B cell (primary cell): ENCODE measurements around the gene MKRN1. TPM values are rescaled to one million over a fixed set of nuclear protein-coding genes. Genes with fewer than 3 reads are reported as not detected.

Source experiments
- ATAC-seq: fragments of 200-7000 bp; cut with Tn5 transposase; one replicate; pipeline ENCODE4 v1.10.0; 2021; ENCODE audit warnings: low read depth, mild to moderate bottlenecking, moderate number of reproducible peaks, moderate library complexity
- CTCF ChIA-PET: fragments of 350-600 bp; sonication (Branson Sonifier 250); formaldehyde crosslinking; loops from one replicate; lab custom pipeline; 2021; ENCODE audit warnings: antibody characterized with exemption, inconsistent platforms; lab: Charles Lee
- POLR2A ChIA-PET: fragments of 350-600 bp; sonication (Branson Sonifier 250); formaldehyde crosslinking; loops from one replicate; lab custom pipeline; 2021; ENCODE audit warnings: antibody characterized with exemption; lab: Charles Lee
- DNase-seq: peaks from one replicate; pipeline ENCODE4 v3.0.0; 2013
- H2AFZ ChIP-seq: 2 replicates; pipeline ENCODE4 v1.6.1; 2012; ENCODE audit warnings: mild to moderate bottlenecking, low read depth, low read length; ENCODE audit not compliant: insufficient read depth, poor library complexity, severe bottlenecking
- H3K27ac ChIP-seq, 2 donors: 1 replicate in 1 of 2; 2 replicates in 1 of 2; pipeline ENCODE4 v1.5.1; 2012 to 2013; ENCODE audit warnings: low read length in 2 of 2, mild to moderate bottlenecking in 2 of 2, moderate library complexity in 1 of 2
- H3K27me3 ChIP-seq, 4 experiments: fragments of 200-600 bp in 1 of 4; sonication (generic) in 1 of 4; replicated peaks in 1 of 4; 1 replicate in 2 of 4; 2 replicates in 2 of 4; pipeline versions ENCODE4 v1.6.1 to v1.7.0; 2013 to 2016; ENCODE audit warnings: low read length in 3 of 4, mild to moderate bottlenecking in 2 of 4, mixed read lengths in 1 of 4, moderate library complexity in 1 of 4; ENCODE audit not compliant: insufficient read depth in 4 of 4, control insufficient read depth in 3 of 4; ENCODE audit errors: control extremely low read depth in 1 of 4
- H3K36me3 ChIP-seq, 2 experiments: replicated peaks in 1 of 2; 1 replicate in 1 of 2; 2 replicates in 1 of 2; pipeline versions ENCODE4 v1.6.1 to v1.7.1; 2013; ENCODE audit warnings: low read length in 1 of 2; ENCODE audit not compliant: insufficient read depth in 2 of 2, control insufficient read depth in 1 of 2; ENCODE audit errors: control extremely low read depth in 1 of 2, extremely low read depth in 1 of 2
- H3K4me1 ChIP-seq, 2 donors: fragments of 200-600 bp in 1 of 2; sonication (generic) in 1 of 2; 1 replicate in 1 of 2; 2 replicates in 1 of 2; pipeline versions ENCODE4 v1.5.1 to v1.6.1; 2013 to 2017; ENCODE audit warnings: low read length in 2 of 2; ENCODE audit not compliant: control insufficient read depth in 2 of 2, insufficient read depth in 2 of 2
- H3K4me2 ChIP-seq: replicated peaks from 2 replicates; pipeline ENCODE3; 2012; ENCODE audit warnings: mild to moderate bottlenecking, low read depth, low read length; ENCODE audit not compliant: poor library complexity, severe bottlenecking
- H3K4me3 ChIP-seq, 5 experiments: fragments of 200-600 bp in 1 of 5; sonication (generic) in 1 of 5; 1 replicate in 3 of 5; 2 replicates in 2 of 5; pipeline versions ENCODE4 v1.5.1 to v1.7.0; 2011 to 2016; ENCODE audit warnings: low read length in 4 of 5, mild to moderate bottlenecking in 4 of 5, low read depth in 2 of 5, control low read depth in 1 of 5, moderate library complexity in 1 of 5; ENCODE audit not compliant: insufficient read depth in 1 of 5; ENCODE audit errors: control extremely low read depth in 1 of 5, extremely low read depth in 1 of 5
- H3K79me2 ChIP-seq: fragments of 200-600 bp; sonication (generic); one replicate; pipeline ENCODE4 v1.6.0; 2016; ENCODE audit warnings: low read length; ENCODE audit not compliant: control insufficient read depth, insufficient read depth
- H3K9ac ChIP-seq: fragments of 200-600 bp; sonication (generic); 2 replicates; pipeline ENCODE4 v1.6.1; 2017; ENCODE audit warnings: mild to moderate bottlenecking, low read length, moderate library complexity
- H3K9me3 ChIP-seq, 3 donors: one replicate each; pipeline versions ENCODE4 v1.6.1 to v1.7.1; 2013; ENCODE audit warnings: low read length in 2 of 3; ENCODE audit not compliant: control insufficient read depth in 2 of 3, insufficient read depth in 1 of 3; ENCODE audit errors: control extremely low read depth in 1 of 3
- H4K20me1 ChIP-seq: 2 replicates; pipeline ENCODE4 v1.6.0; 2012; ENCODE audit warnings: mild to moderate bottlenecking, low read length; ENCODE audit not compliant: insufficient read depth, control insufficient read depth, poor library complexity, severe bottlenecking
- H3K27ac Mint-ChIP-seq: one replicate; pipeline ENCODE4 v1.8.0; 2021; ENCODE audit warnings: mixed read lengths
- H3K27me3 Mint-ChIP-seq: one replicate; pipeline ENCODE4 v1.8.0; 2021; ENCODE audit warnings: mixed read lengths
- H3K4me1 Mint-ChIP-seq: one replicate; pipeline ENCODE4 v1.8.0; 2021; ENCODE audit warnings: mixed read lengths
- H3K4me3 Mint-ChIP-seq: one replicate; pipeline ENCODE4 v1.8.0; 2021; ENCODE audit warnings: mixed read lengths
- H3K9me3 Mint-ChIP-seq: one replicate; pipeline ENCODE4 v1.8.0; 2022; ENCODE audit warnings: mixed read lengths; ENCODE audit not compliant: insufficient read depth
- EZH2 ChIP-seq: IDR thresholded peaks from 2 replicates; pipeline ENCODE4 v1.6.1; 2012; ENCODE audit warnings: borderline replicate concordance, low read depth, mild to moderate bottlenecking, moderate library complexity, low read length; ENCODE audit not compliant: insufficient read depth, poor library complexity, severe bottlenecking
- WGBS: methylation state at CpG from one replicate; pipeline ENCODE4 v1.1.5; 2013; ENCODE audit warnings: missing lambda C conversion rate; ENCODE audit not compliant: insufficient coverage; 5-methylcytosine and 5-hydroxymethylcytosine counted together
- intact Hi-C: fragments of 100-400 bp; cut with micrococcal nuclease; formaldehyde crosslinking; loops from one replicate; pipeline ENCODE4 v1.10.0; 2022
- polyA plus RNA-seq: library from polyadenylated mRNA; depleted of rRNA; stranded (reverse); fragments of >200 nt; gene quantifications from 2 replicates; pipeline ENCODE4 v1.2.3, GENCODE V29; 2012
- total RNA-seq, 2 donors: library from RNA; stranded (reverse); fragments of 120-200 nt in 1 of 2; gene quantifications; 1 replicate in 1 of 2; 2 replicates in 1 of 2; pipeline versions ENCODE4 v1.2.3 to v1.2.4, GENCODE V29; 2013 to 2022
- TF ChIP-seq, protein P1 (sequence below): fragments of 200-600 bp; IDR thresholded peaks from one replicate; pipeline ENCODE4 v1.8.0; 2022; ENCODE audit warnings: antibody characterized with exemption, mild to moderate bottlenecking

Gene MKRN1
- total and polyA plus RNA-seq, 2 donors (not counting 1 experiment from before 2014, with no cell fraction given), result 41.9 to 147 TPM

DNA sequence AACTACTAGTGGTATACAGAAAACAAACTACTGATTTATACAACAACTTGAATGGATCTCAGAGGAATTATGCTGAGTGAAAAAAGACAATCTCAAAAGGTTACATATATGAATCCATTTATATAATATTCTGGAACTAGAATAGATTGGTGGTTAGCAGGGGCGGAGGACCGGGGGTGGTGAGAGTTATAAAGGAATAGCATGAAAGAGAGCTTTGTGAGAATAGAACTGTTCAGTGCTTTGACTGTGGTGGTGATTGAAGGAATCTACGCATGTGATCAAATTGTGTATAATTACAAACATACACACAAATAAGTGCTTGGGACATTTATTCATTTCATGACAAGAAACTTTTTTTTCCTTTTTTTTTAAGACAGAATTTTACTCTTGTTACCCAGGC, 55.8 kb downstream of the MKRN1 start:
- no peaks in the 10 kb centered on the region for H3K4me1 ChIP-seq
- no peak overlapping the region for H3K9ac ChIP-seq
- H3K36me3 ChIP-seq, result no peaks in the 10 kb centered on the region
- Mint-ChIP-seq H3K4me1 (no peaks in the 10 kb centered on the region), H3K27me3 (no peaks in the 10 kb centered on the region), H3K9me3 (no peaks in the 10 kb centered on the region), H3K4me3 (no peak overlapping the region), H3K27ac (no peak overlapping the region)
- no peak overlapping the region for H3K4me3 ChIP-seq
- no peak overlapping the region for H3K27ac ChIP-seq
- no peak for TF ChIP-seq EZH2
- TF ChIP-seq, protein P1, sequence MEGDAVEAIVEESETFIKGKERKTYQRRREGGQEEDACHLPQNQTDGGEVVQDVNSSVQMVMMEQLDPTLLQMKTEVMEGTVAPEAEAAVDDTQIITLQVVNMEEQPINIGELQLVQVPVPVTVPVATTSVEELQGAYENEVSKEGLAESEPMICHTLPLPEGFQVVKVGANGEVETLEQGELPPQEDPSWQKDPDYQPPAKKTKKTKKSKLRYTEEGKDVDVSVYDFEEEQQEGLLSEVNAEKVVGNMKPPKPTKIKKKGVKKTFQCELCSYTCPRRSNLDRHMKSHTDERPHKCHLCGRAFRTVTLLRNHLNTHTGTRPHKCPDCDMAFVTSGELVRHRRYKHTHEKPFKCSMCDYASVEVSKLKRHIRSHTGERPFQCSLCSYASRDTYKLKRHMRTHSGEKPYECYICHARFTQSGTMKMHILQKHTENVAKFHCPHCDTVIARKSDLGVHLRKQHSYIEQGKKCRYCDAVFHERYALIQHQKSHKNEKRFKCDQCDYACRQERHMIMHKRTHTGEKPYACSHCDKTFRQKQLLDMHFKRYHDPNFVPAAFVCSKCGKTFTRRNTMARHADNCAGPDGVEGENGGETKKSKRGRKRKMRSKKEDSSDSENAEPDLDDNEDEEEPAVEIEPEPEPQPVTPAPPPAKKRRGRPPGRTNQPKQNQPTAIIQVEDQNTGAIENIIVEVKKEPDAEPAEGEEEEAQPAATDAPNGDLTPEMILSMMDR, result no peak
- no peaks in the 10 kb centered on the region for H3K9me3 ChIP-seq
- H3K79me2 ChIP-seq, result no peaks in the 10 kb centered on the region
- POLR2A ChIA-PET, result no interaction called here
- H3K4me2 ChIP-seq, result no peak overlapping the region
- intact Hi-C loops, result no loop called here
- WGBS, result no CpG with 5 or more reads among the region's 3 CpGs
- H2AFZ ChIP-seq, result no peak overlapping the region
- CTCF ChIA-PET, result interaction anchor here (0.7 kb wide), 1 partner anchor 159 kb away, joined by 3 read pairs; no protein-coding TSS in a partner anchor
- no peak for DNase-seq
- H4K20me1 ChIP-seq, result no peaks in the 10 kb centered on the region
- no peaks in the 10 kb centered on the region for H3K27me3 ChIP-seq
- no peak for ATAC-seq

DNA sequence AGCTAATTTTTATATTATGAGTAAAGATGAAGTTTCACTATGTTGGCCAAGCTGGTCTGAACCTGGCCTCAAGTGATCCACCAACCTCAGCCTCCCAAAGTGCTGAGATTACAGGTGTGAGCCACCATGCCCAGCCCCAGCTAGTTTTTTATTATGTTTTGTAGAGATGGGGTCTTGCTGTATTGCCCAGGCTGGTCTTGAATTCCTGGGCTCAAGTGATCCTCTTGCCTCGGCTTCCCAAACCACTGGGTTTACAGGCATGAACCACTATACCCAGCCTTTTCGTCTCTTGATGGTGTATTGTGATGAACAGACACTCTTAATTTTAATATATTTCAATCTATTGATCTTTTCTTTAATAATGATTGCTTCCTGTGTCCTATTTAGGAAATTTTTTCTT, 57.8 kb downstream of the MKRN1 start:
- no peak overlapping the region for H3K9ac ChIP-seq
- CTCF ChIA-PET, result no interaction called here
- ATAC-seq (no peak), DNase-seq (no peak)
- TF ChIP-seq EZH2, result no peak
- TF ChIP-seq, protein P1, result no peak
- no peaks in the 10 kb centered on the region for H3K9me3 ChIP-seq
- no peaks in the 10 kb centered on the region for H3K9me3 Mint-ChIP-seq
- H3K79me2 ChIP-seq, result no peaks in the 10 kb centered on the region
- no peak overlapping the region for H3K4me3 ChIP-seq
- H3K4me1 ChIP-seq, result no peaks in the 10 kb centered on the region
- no peaks in the 10 kb centered on the region for H3K36me3 ChIP-seq
- H3K27me3 Mint-ChIP-seq, result peaks cover under 1% of the 10 kb centered on the region
- no peaks in the 10 kb centered on the region for H3K27me3 ChIP-seq
- POLR2A ChIA-PET, result no interaction called here
- H3K4me3 Mint-ChIP-seq, result no peak overlapping the region
- no peak overlapping the region for H2AFZ ChIP-seq
- no peak overlapping the region for H3K27ac ChIP-seq
- H3K4me2 ChIP-seq, result no peak overlapping the region
- WGBS, result no CpG with 5 or more reads among the region's 2 CpGs
- no peaks in the 10 kb centered on the region for H4K20me1 ChIP-seq
- H3K4me1 Mint-ChIP-seq, result no peaks in the 10 kb centered on the region
- intact Hi-C loops, result no loop called here
- no peak overlapping the region for H3K27ac Mint-ChIP-seq
